Upper lobe of left lung (tissue), 4 donors: Measurements from ENCODE around the gene PDE4B.

ENCODE experiments used
- CTCF ChIP-seq, 6 experiments: fragments of 450-650 bp in 4 of 6; fragments of 200-600 bp in 2 of 6; sonication (generic) in 2 of 6; IDR thresholded peaks; one replicate each; pipeline ENCODE4 v1.5.1; 2016 to 2019; ENCODE audit warnings: antibody characterized with exemption in 6 of 6
- EP300 ChIP-seq, 4 donors: sonication (generic); formaldehyde crosslinking; IDR thresholded peaks; one replicate each; pipeline ENCODE4 v1.5.1; 2017; ENCODE audit warnings: antibody characterized with exemption in 4 of 4, control low read depth in 2 of 4
- POLR2AphosphoS5 ChIP-seq, 2 donors: sonication (generic); formaldehyde crosslinking; IDR thresholded peaks; one replicate each; pipeline ENCODE4 v1.5.1; 2017; ENCODE audit warnings: antibody characterized with exemption in 2 of 2

- TF ChIP-seq CTCF (IDR thresholded peaks at IDR 0.05) (no peak), EP300 (IDR thresholded peaks at IDR 0.05) (no peak), POLR2AphosphoS5 (IDR thresholded peaks at IDR 0.05) (no peak)
These were observed 292.9 kb downstream of the PDE4B start for GRCh38 chr1:66085600-66085999.
